Measurements from ENCODE around the gene FAAH.
A peak's percentile ranks its signal among the peaks of the same experiment; 100 is the strongest.

The FAAH gene

GRCh38 chr1:46423574-46424240 is 29.6 kb downstream of the FAAH start:
- DNase-seq, result no peak

DNA sequence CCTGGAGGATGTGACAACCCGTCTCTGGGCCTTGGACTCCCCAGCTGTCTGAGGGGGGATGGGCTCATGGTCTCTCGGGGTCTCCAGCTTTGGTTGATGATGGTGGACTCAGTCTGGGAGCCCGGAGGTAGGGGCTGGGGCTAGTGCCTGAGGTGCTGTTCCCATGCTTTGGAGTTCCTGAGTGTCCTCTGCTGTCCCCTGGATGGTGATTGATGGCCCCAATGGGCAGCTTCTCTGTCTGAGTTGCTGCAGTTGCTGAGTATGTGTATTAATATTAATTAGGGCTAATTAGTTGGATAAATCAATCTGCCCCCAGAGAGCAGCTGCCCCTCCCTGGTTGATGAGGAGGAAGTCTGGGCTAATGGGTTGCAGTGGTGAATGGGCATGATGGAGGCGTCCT is 30.6 kb downstream of the FAAH start:
- DNase-seq, result no peak

DNA sequence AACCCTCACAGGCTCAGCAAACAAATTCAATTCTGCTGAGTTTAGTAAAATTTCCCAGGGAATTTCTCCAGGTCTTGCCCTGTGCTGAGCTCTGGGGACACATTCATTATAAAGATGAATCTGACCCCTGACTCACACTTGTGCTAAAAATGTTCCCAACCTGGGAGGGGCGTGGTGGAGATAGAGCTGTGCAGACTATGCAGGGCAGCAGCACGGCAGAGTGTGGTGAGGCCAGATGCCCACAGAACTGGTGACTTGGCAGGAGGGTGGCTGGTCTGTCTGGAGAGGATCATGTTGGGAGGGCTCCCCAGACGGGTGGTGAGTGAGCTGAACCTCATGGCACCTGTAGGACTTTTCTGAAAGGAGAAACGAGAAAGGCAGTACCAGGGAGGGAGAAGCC is 31.6 kb downstream of the FAAH start:
- no peak for DNase-seq

- no peak for DNase-seq
Observed at GRCh38 chr1:46427541-46427940, 33.4 kb downstream of the FAAH start.

DNA sequence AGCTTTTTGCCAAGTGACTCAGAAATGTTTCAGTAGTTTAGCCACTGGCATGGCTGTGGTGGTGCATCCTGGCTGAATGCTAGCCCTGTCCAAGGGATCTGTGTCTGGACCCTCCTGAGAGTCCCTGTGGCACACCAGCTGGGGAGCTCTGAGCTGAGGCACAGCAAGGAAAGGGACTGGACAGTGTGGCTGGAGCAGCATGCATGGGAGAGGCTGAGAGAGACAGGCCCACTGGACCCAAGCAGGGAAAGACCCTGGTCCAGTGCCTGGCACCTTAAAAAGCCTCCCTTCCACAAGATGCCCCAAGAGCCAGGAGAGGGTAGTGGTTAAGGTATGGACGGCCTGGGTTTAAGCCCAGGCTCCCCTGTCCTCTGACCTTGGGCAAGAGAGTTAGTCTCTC is 35.3 kb downstream of the FAAH start:
- no peak for DNase-seq

GRCh38 chr1:46431695-46432094 is 37.6 kb downstream of the FAAH start:
- no peak for DNase-seq

GRCh38 chr1:46432781-46433327 is 38.7 kb downstream of the FAAH start:
- no peak for DNase-seq

- DNase-seq, result no peak
Observed at GRCh38 chr1:46434358-46434757, 40.2 kb downstream of the FAAH start.

GRCh38 chr1:46436844-46437243 is 42.7 kb downstream of the FAAH start:
- DNase-seq, result no peak

DNA sequence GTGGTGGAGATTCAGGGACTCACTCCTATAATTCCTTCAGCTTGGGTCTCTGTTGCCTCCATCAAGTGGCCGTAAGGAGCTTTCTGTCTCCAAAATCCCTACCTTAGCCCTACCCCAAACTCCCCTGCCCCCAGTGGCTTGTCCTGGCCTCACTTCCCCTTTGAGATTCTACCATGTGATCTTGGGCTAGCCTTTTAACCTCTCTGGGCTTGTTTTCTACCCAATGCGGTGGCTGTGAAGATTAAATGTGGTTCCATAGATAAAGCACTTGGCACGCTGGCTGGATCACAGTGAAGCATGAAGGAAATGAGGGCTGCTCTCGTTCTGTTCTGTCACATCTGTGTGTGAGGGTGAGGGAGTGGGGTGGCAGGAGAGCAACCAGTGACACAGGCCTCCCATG is 43.6 kb downstream of the FAAH start:
- DNase-seq, result no peak

- no peak for DNase-seq
Observed at GRCh38 chr1:46438346-46438745, 44.2 kb downstream of the FAAH start.

- DNase-seq, result no peak
Observed at GRCh38 chr1:46440478-46440877, 46.4 kb downstream of the FAAH start.

GRCh38 chr1:46442317-46443161 is 48.4 kb downstream of the FAAH start:
- DNase-seq, result no peak

DNA sequence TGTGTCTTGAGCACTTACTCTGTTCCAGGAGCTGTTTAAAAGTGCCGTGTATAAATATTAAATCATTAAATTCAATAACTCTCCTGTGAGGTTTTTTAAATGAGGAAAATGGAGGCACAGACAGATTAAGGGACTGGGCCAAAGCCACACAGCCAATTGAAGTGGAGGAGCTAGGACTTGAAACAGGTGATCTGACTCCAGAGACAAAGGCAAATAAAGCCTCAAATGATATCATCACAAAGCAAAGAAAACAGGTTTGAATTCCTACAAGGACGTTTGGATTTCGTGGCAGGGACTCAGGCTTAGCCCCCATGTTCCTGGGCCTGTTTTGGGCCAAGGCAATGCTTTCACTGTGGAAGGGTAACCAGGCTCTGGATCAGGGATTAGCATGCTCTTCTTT is 50.3 kb downstream of the FAAH start:
- DNase-seq, result no peak

DNA sequence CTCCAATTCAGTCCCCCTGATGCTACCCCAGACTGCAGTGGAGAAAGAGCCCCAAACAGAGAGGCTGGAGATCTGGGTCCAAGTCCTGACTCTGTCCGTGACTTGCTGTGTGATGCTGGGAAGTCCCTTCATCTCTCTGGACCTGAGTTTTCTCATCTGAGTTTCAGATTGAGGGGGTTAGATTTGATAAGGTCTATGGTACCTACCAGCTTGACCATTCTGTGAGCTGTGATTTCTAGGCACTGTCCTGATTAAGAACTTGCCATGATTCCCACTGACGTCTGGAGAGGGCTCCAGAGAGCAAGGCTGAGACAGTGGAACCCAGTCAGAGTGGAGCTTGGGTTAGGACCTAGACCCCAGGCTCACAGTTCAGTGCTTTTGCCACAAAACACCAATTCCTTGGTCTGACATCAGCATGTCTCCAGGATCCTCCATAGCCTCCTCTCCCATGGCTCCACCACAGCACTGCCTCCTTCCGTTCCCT is 51.7 kb downstream of the FAAH start:
- no peak for DNase-seq

DNA sequence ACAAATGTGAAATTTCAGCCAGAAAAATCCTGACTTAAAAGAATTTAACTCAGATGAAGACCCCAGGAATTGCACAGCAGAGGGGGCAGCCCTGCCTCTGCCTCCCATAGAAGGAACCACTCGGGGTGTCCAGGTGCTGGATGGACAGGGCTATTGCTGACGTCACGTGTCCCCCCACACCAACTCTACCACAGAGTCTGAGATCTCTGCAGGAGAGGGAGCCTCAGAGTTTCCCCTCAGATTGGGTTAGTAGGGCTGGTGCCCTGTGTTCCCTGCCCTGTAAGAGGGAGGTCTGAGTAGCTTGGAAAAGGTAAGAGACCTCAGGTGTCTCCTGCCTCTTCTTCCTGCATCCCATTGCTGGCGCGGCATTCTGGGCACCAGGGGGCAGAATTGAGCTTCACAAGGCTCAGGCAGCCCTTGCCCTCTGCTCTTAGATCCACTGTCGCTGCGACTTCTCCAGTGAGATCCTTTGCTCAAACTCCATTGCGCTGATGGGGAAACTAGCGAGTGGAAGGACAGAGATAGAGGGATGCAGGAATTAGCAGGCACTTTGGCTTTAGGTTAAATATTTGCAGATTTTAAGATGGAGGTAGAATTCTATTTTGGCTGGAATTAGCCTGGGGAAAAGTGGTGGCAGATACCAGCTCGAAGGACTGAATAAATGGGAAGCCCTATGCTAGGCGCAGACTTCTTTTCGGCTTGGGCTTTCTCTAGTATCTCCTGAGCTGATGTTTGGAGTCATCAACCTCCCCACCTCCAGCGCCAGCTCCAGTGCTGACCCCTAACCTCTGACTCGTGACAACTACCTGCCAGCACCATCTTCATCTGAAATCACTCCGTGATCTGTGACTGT is 52.8 kb downstream of the FAAH start:
- peak; percentile 49 for DNase-seq

- DNase-seq, result no peak
Observed at GRCh38 chr1:46447499-46448108, 53.5 kb downstream of the FAAH start.

DNA sequence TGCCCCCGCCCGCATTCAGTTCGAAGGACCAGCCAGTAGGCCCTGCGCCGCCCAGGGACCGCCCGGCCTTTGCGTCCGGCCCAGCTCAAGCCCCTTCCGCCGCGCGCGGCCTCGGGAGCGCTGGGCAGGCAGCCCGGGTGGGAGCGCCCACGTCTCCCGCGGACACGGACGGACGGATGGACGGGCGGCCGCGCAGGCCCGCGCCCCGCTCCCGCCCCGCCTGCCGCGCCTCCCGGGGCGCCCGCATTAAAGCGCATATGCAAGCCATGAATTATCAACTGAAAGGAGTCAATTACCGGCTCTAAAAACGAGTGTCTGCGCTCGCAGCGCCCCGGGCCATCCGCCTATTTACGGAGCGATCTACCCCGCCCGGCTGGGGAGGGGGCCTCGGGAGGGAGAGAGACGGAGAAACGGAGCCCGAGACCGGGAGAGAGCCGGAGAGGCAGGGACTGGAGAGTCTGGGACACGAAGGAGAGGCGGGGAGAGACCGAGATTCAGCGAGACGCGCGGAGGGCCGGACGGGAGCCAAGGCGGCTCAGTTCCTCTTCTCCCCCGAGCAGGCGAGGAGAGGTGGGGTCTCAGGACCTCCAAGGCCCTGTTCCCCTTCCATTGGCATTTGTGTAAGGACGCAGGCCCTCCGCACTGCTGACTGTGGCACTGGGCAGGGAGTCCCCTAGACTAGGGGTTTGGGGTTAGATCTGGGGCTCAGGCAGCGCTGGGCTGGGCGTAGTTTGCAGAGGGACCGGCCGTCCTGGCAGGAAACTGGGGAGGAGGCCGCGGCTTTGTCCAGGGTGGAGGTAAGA is 54.2 kb downstream of the FAAH start:
- no peak for DNase-seq

DNA sequence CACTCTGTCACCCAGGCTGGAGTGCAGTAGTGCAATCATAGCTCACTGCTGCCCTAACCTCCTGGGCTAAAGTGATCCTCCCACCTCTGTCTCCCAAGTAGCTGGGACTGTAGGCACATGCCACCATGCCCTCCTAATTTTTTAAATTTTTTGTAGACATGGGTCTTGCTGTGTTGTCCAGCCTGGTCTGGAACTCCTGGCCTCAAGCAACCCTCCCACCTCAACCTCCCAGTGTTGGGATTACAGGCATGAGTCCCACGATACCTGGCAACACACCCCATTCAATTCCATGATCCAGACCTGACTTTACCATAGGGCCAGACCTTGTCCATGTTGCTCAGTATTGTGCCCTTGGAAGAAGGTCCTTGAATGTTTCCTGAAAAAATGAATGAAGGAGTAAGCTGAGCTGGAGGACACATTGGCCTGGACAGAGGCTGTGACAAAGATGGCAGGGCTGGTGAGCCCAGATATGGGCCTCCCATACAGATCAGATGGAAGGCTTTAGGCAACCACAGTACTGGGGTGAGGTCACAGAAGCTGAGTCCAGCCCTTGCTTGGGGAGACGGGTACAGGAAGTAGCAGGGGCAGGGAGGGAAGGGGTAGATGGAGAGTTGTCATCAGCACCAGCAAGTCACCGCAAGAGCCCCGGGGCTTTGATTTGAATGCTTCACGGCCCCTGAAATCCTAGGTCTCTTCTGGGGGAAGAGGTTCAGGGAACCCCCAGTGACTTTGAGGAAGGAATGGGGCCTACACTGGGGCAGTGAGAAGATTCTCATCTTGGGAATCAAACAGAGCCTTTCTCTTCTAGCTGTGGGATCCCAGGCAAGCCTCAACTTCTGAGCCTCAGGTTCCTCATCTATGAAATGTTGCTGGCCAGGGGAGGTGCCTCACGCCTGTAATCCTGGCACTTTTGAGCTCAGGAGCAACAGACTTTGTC is 55.4 kb downstream of the FAAH start:
- DNase-seq, result no peak

GRCh38 chr1:46450160-46450517 is 56.0 kb downstream of the FAAH start:
- DNase-seq, result no peak

Data from NCI-H1105 (cell line).